H9 (cell line): ENCODE data around the gene BTN2A1. TPM values are rescaled to one million over a fixed set of nuclear protein-coding genes. Genes with fewer than 3 reads are reported as not detected.

Experiments used
- DNase-seq: peaks from one replicate; pipeline ENCODE4 v3.0.0-alpha.2; 2017
- H2AFZ ChIP-seq: one replicate; pipeline ENCODE4 v1.6.1; 2013; ENCODE audit warnings: mild to moderate bottlenecking, low read length, control low read depth, moderate library complexity
- H2AK5ac ChIP-seq: 2 replicates; pipeline ENCODE4 v1.6.1; 2013; ENCODE audit warnings: low read length, control low read depth, mixed read lengths; ENCODE audit not compliant: insufficient read length
- H2BK120ac ChIP-seq: one replicate; pipeline ENCODE4 v1.6.1; 2013; ENCODE audit warnings: low read depth, mild to moderate bottlenecking, low read length, control low read depth, inconsistent platforms; ENCODE audit not compliant: poor library complexity, severe bottlenecking
- H2BK12ac ChIP-seq: 2 replicates; pipeline ENCODE4 v1.6.1; 2013; ENCODE audit warnings: low read length, control low read depth, mixed read lengths, low read depth; ENCODE audit not compliant: insufficient read length
- H2BK15ac ChIP-seq: 2 replicates; pipeline ENCODE4 v1.6.1; 2013; ENCODE audit warnings: low read depth, low read length, control low read depth
- H2BK20ac ChIP-seq: one replicate; pipeline ENCODE4 v1.6.1; 2013; ENCODE audit warnings: low read depth, mild to moderate bottlenecking, low read length, control low read depth, inconsistent platforms; ENCODE audit not compliant: poor library complexity, severe bottlenecking
- H2BK5ac ChIP-seq: 2 replicates; pipeline ENCODE4 v1.6.1; 2013; ENCODE audit warnings: low read length, control low read depth, mixed read lengths; ENCODE audit not compliant: insufficient read length
- H3K14ac ChIP-seq: 2 replicates; pipeline ENCODE4 v1.6.1; 2013; ENCODE audit warnings: low read length, control low read depth; ENCODE audit not compliant: insufficient read depth
- H3K18ac ChIP-seq: 2 replicates; pipeline ENCODE4 v1.6.1; 2013; ENCODE audit warnings: low read depth, mild to moderate bottlenecking, mixed read lengths, low read length, control low read depth; ENCODE audit not compliant: insufficient read length
- H3K23ac ChIP-seq: 2 replicates; pipeline ENCODE4 v1.6.1; 2013; ENCODE audit warnings: low read length, control low read depth, mixed read lengths, low read depth; ENCODE audit not compliant: insufficient read length
- H3K23me2 ChIP-seq: 2 replicates; pipeline ENCODE4 v1.6.1; 2013; ENCODE audit warnings: low read depth, mild to moderate bottlenecking, mixed read lengths, low read length, control low read depth; ENCODE audit not compliant: insufficient read length, poor library complexity, severe bottlenecking
- H3K27ac ChIP-seq: 2 replicates; pipeline ENCODE4 v1.5.1; 2013; ENCODE audit warnings: low read length, control low read depth, mixed read lengths, low read depth; ENCODE audit not compliant: insufficient read length
- H3K27me3 ChIP-seq: 2 replicates; pipeline ENCODE4 v1.6.1; 2013; ENCODE audit warnings: low read length, control low read depth, inconsistent platforms; ENCODE audit not compliant: insufficient read depth
- H3K4ac ChIP-seq: 2 replicates; pipeline ENCODE4 v1.6.1; 2013; ENCODE audit warnings: low read depth, mild to moderate bottlenecking, control low read depth, inconsistent platforms, low read length, moderate library complexity
- H3K4me1 ChIP-seq: 2 replicates; pipeline ENCODE4 v1.6.1; 2013; ENCODE audit warnings: low read length, control low read depth, inconsistent platforms; ENCODE audit not compliant: insufficient read depth
- H3K4me2 ChIP-seq: 2 replicates; pipeline ENCODE4 v1.6.1; 2013; ENCODE audit warnings: low read length, control low read depth, mixed read lengths; ENCODE audit not compliant: insufficient read length, insufficient read depth
- H3K56ac ChIP-seq: 2 replicates; pipeline ENCODE4 v1.6.1; 2013; ENCODE audit warnings: low read depth, mild to moderate bottlenecking, mixed read lengths, low read length, control low read depth; ENCODE audit not compliant: insufficient read length
- H3K79me1 ChIP-seq: 2 replicates; pipeline ENCODE4 v1.6.1; 2013; ENCODE audit warnings: low read depth, mild to moderate bottlenecking, moderate library complexity, low read length, control low read depth, inconsistent platforms; ENCODE audit not compliant: insufficient read depth, poor library complexity, severe bottlenecking
- H3K79me2 ChIP-seq: 2 replicates; pipeline ENCODE4 v1.6.1; 2013; ENCODE audit warnings: low read length, control low read depth, inconsistent platforms; ENCODE audit not compliant: insufficient read depth
- H3K9ac ChIP-seq: 2 replicates; pipeline ENCODE4 v1.6.1; 2013; ENCODE audit warnings: low read length, control low read depth, mixed read lengths; ENCODE audit not compliant: insufficient read length; ENCODE audit errors: extremely low read depth
- H3K9me3 ChIP-seq: one replicate; pipeline ENCODE4 v1.6.1; 2013; ENCODE audit warnings: low read depth, low read length, inconsistent platforms; ENCODE audit not compliant: control insufficient read depth
- H3T11ph ChIP-seq: one replicate; pipeline ENCODE4 v1.6.1; 2013; ENCODE audit warnings: mild to moderate bottlenecking, low read length, control low read depth, inconsistent platforms
- H4K20me1 ChIP-seq: one replicate; pipeline ENCODE4 v1.6.1; 2013; ENCODE audit not compliant: control insufficient read depth, insufficient read length, insufficient read depth
- H4K5ac ChIP-seq: 2 replicates; pipeline ENCODE4 v1.6.1; 2013; ENCODE audit warnings: low read depth, mild to moderate bottlenecking, mixed read lengths, low read length, control low read depth; ENCODE audit not compliant: insufficient read length
- H4K8ac ChIP-seq: replicated peaks from 2 replicates; pipeline ENCODE4 v1.6.1; 2013; ENCODE audit warnings: low read length, control low read depth, mixed read lengths, low read depth; ENCODE audit not compliant: insufficient read length
- H4K91ac ChIP-seq: 2 replicates; pipeline ENCODE4 v1.6.1; 2013; ENCODE audit warnings: low read depth, mild to moderate bottlenecking, moderate library complexity, mixed read lengths, low read length, control low read depth; ENCODE audit not compliant: insufficient read length
- H3K27ac Mint-ChIP-seq, 3 experiments: 2 replicates in 2 of 3; 3 replicates in 1 of 3; pipeline ENCODE4 v1.8.0; 2020 to 2021; ENCODE audit warnings: mixed read lengths in 3 of 3, mild to moderate bottlenecking in 1 of 3, moderate library complexity in 1 of 3
- H3K27me3 Mint-ChIP-seq: 2 replicates; pipeline ENCODE4 v1.8.0; 2021; ENCODE audit warnings: low read depth, mild to moderate bottlenecking, moderate library complexity, mixed read lengths
- H3K36me3 Mint-ChIP-seq, 3 experiments: 2 replicates in 2 of 3; 3 replicates in 1 of 3; pipeline ENCODE4 v1.8.0; 2020 to 2021; ENCODE audit warnings: low read depth in 3 of 3, mixed read lengths in 3 of 3; ENCODE audit not compliant: insufficient read depth in 1 of 3
- H3K4me1 Mint-ChIP-seq, 2 experiments: 2 replicates each; pipeline ENCODE4 v1.8.0; 2020; ENCODE audit warnings: mixed read lengths in 2 of 2
- H3K4me3 Mint-ChIP-seq, 2 experiments: 2 replicates in 1 of 2; 3 replicates in 1 of 2; pipeline ENCODE4 v1.8.0; 2020 to 2021; ENCODE audit warnings: mild to moderate bottlenecking in 2 of 2, mixed read lengths in 2 of 2, moderate library complexity in 1 of 2
- H3K9me3 Mint-ChIP-seq, 2 experiments: 2 replicates in 1 of 2; 3 replicates in 1 of 2; pipeline ENCODE4 v1.8.0; 2020; ENCODE audit warnings: mild to moderate bottlenecking in 2 of 2, mixed read lengths in 2 of 2, moderate library complexity in 1 of 2
- CTCF ChIP-seq: fragments of 200-600 bp; sonication (generic); conservative IDR thresholded peaks from 3 replicates; pipeline ENCODE4 v1.8.0; 2021; ENCODE audit warnings: antibody characterized with exemption, mild to moderate bottlenecking
- WGBS: extraction: QIAGEN DNeasy Blood & Tissue Kit; methylation state at CpG from one replicate; pipeline ENCODE4 v1.1.7; 2013; ENCODE audit warnings: missing lambda C conversion rate, low lambda C conversion rate, mixed read lengths; ENCODE audit not compliant: insufficient read length; ENCODE audit errors: extremely low coverage; 5-methylcytosine and 5-hydroxymethylcytosine counted together
- total RNA-seq: library from RNA; stranded (reverse); gene quantifications from 2 replicates; pipeline ENCODE4 v1.2.1, GENCODE V29; 2021

The BTN2A1 gene
- total RNA-seq, 1 experiment from 2014 or later: 18.4 TPM

- Histone ChIP-seq H3K9me3 (no peaks in the 10 kb centered on the region), H3K4me1 (no peaks in the 10 kb centered on the region), H3K9ac (no peak overlapping the region), H3K4ac (no peak overlapping the region), H2AFZ (no peak overlapping the region), H3K23ac (no peak overlapping the region), H2BK5ac (no peak overlapping the region), H3K27me3 (no peaks in the 10 kb centered on the region), H2AK5ac (no peak overlapping the region), H3K27ac (no peak overlapping the region), H3K79me1 (no peaks in the 10 kb centered on the region), H3K23me2 (no peaks in the 10 kb centered on the region), H3K79me2 (no peaks in the 10 kb centered on the region), H3K14ac (no peak overlapping the region), H2BK20ac (no peak overlapping the region), H3K18ac (no peak overlapping the region), H2BK15ac (no peak overlapping the region), H4K8ac (no peak overlapping the region), H2BK120ac (no peak overlapping the region), H4K5ac (no peak overlapping the region), H3K56ac (no peak overlapping the region), H4K20me1 (no peaks in the 10 kb centered on the region), H3T11ph (no peak overlapping the region), H3K4me2 (no peak overlapping the region), H4K91ac (no peak overlapping the region), H2BK12ac (no peak overlapping the region)
- H3K4me3 Mint-ChIP-seq: no peak overlapping the region
- H3K9me3 Mint-ChIP-seq: peaks cover 0 to 4% of the 10 kb centered on the region in 2 experiments; a peak in 2 of 5 replicates
- no peaks in the 10 kb centered on the region for H3K27me3 Mint-ChIP-seq
- no peak for DNase-seq
- H3K4me1 Mint-ChIP-seq: no peaks in the 10 kb centered on the region
- TF ChIP-seq CTCF: no peak
- H3K27ac Mint-ChIP-seq: no peak overlapping the region
- H3K36me3 Mint-ChIP-seq: no peaks in the 10 kb centered on the region; a peak in 1 of 7 replicates
- no CpG with 5 or more reads among the region's 5 CpGs for WGBS
These were observed 28.6 kb downstream of the BTN2A1 start for GRCh38 chr6:26486358-26486757.
